Measurements from ENCODE around the gene VEGFA.

VEGFA gene

GRCh38 chr6:43826730-43827129 lies 56.7 kb downstream of the VEGFA start:
- DNase-seq: no peak

- DNase-seq: no peak
These were observed 57.9 kb downstream of the VEGFA start for GRCh38 chr6:43827898-43828297.

GRCh38 chr6:43828711-43829110 lies 58.7 kb downstream of the VEGFA start:
- DNase-seq: no peak

GRCh38 chr6:43829470-43829869 lies 59.5 kb downstream of the VEGFA start:
- no peak for DNase-seq

GRCh38 chr6:43830775-43831174 lies 60.8 kb downstream of the VEGFA start:
- DNase-seq: no peak

GRCh38 chr6:43831191-43831590 lies 61.2 kb downstream of the VEGFA start:
- no peak for DNase-seq

GRCh38 chr6:43833223-43833995 lies 63.4 kb downstream of the VEGFA start:
- no peak for DNase-seq

- no peak for DNase-seq
These were observed 64.0 kb downstream of the VEGFA start for GRCh38 chr6:43833996-43834390.

- no peak for DNase-seq
These were observed 64.6 kb downstream of the VEGFA start for GRCh38 chr6:43834528-43835155.

GRCh38 chr6:43835872-43836419 lies 65.9 kb downstream of the VEGFA start:
- no peak for DNase-seq

Data from amniotic stem cell (primary cell).